Panc1 (cell line): ENCODE results near the gene FAM237A. TPM values are rescaled to one million over a fixed set of nuclear protein-coding genes. Genes with fewer than 3 reads are reported as not detected.

Experiments
- ATAC-seq: fragments of 200-7000 bp; cut with Tn5 transposase; 2 replicates; pipeline ENCODE4 v1.9.1; 2020; ENCODE audit warnings: mild to moderate bottlenecking, moderate library complexity
- BruUV-seq: library from RNA; stranded (reverse); fragments of 400-500 nt; replicated peaks from 2 replicates; lab custom pipeline; 2021; lab: Mats Ljungman, UMichigan
- CTCF ChIA-PET: fragments of 300-600 bp; sonication (Branson Sonifier 250); formaldehyde crosslinking; loops from one replicate; lab custom pipeline; 2022; ENCODE audit warnings: antibody characterized with exemption; lab: Charles Lee
- POLR2A ChIA-PET: fragments of 300-600 bp; sonication (Branson Sonifier 250); formaldehyde crosslinking; loops from one replicate; lab custom pipeline; 2022; ENCODE audit warnings: antibody characterized with exemption; lab: Charles Lee
- DNase-seq: peaks from one replicate; pipeline ENCODE4 v3.0.0-alpha.2; 2010; ENCODE audit warnings: low read depth, low spot score
- H3K27ac ChIP-seq: 2 replicates; pipeline ENCODE4 v1.5.1; 2011; ENCODE audit warnings: mild to moderate bottlenecking, low read length, inconsistent platforms
- H3K27me3 ChIP-seq: fragments of 200-500 bp; sonication (Bioruptor generic); 2 replicates; pipeline ENCODE4 v1.6.0; 2014; ENCODE audit warnings: low read length, inconsistent platforms; ENCODE audit not compliant: control insufficient read depth, insufficient read depth
- H3K36me3 ChIP-seq: fragments of 200-500 bp; sonication (Bioruptor generic); 2 replicates; pipeline ENCODE4 v1.5.1; 2014; ENCODE audit warnings: inconsistent platforms, mild to moderate bottlenecking, low read length, moderate library complexity; ENCODE audit not compliant: control insufficient read depth, insufficient read depth
- H3K4me1 ChIP-seq: 2 replicates; pipeline ENCODE4 v1.5.1; 2011; ENCODE audit warnings: inconsistent platforms, mild to moderate bottlenecking, low read length, moderate library complexity; ENCODE audit not compliant: control insufficient read depth, insufficient read depth
- H3K4me3 ChIP-seq, 2 experiments: 2 replicates each; pipeline ENCODE4 v1.5.1; 2011 to 2012; ENCODE audit warnings: low read depth in 2 of 2, low read length in 2 of 2, mild to moderate bottlenecking in 2 of 2, inconsistent platforms in 1 of 2, moderate library complexity in 1 of 2
- H3K9me3 ChIP-seq: fragments of 200-500 bp; sonication (Bioruptor generic); 2 replicates; pipeline ENCODE4 v1.5.1; 2014; ENCODE audit warnings: low read depth, mild to moderate bottlenecking, inconsistent platforms, low read length, moderate library complexity; ENCODE audit not compliant: control insufficient read depth, insufficient read depth
- CTCF ChIP-seq: fragments of 450-650 bp; IDR thresholded peaks from 2 replicates; pipeline ENCODE4 v1.5.1; 2017; ENCODE audit warnings: mild to moderate bottlenecking
- POLR2AphosphoS5 ChIP-seq: IDR thresholded peaks from 2 replicates; pipeline ENCODE4 v1.6.1; 2012; ENCODE audit warnings: mild to moderate bottlenecking, low read depth, low read length, moderate library complexity
- REST ChIP-seq, 2 experiments: IDR thresholded peaks; 2 replicates each; pipeline ENCODE4 v1.6.1; 2011 to 2012; ENCODE audit warnings: low read depth in 2 of 2, control low read depth in 1 of 2, low read length in 1 of 2, mild to moderate bottlenecking in 1 of 2, moderate library complexity in 1 of 2; ENCODE audit not compliant: insufficient read depth in 1 of 2
- SIN3A ChIP-seq: IDR thresholded peaks from 2 replicates; pipeline ENCODE4 v1.6.1; 2012; ENCODE audit warnings: low read depth, mild to moderate bottlenecking, low read length, moderate library complexity, borderline replicate concordance; ENCODE audit not compliant: insufficient read depth
- TCF7L2 ChIP-seq: IDR thresholded peaks from 2 replicates; pipeline ENCODE4 v1.6.1; 2011; ENCODE audit warnings: mild to moderate bottlenecking, low read depth, low read length, inconsistent platforms
- in situ Hi-C: cut with HindIII; loops from 2 replicates; pipeline ENCODE4 v1.10.0; 2016; ENCODE audit warnings: low sequenced_read_pairs, low pct_unique_long_range_greater_than_20kb
- intact Hi-C: fragments of 100-400 bp; cut with micrococcal nuclease; formaldehyde crosslinking; loops from one replicate; pipeline ENCODE4 v1.10.0; 2022; ENCODE audit not compliant: unreplicated experiment
- total RNA-seq: library from RNA; stranded (reverse); gene quantifications from one replicate; pipeline ENCODE4 v1.2.1, GENCODE V29; 2021; ENCODE audit not compliant: unreplicated experiment

The FAM237A gene
- total RNA-seq, 1 experiment from 2014 or later = not detected

- no TSS peak for BruUV-seq
- Histone ChIP-seq H3K9me3 (no peaks in the 10 kb centered on the region), H3K27ac (no peak overlapping the region), H3K36me3 (no peaks in the 10 kb centered on the region), H3K27me3 (peaks cover 2% of the 10 kb centered on the region; the same call in 1 of the 2 replicates), H3K4me3 (no peak overlapping the region), H3K4me1 (no peaks in the 10 kb centered on the region)
- DNase-seq (no peak), ATAC-seq (no peak)
- no peak for TF ChIP-seq TCF7L2
- TF ChIP-seq POLR2AphosphoS5 = no peak
- no peak for TF ChIP-seq SIN3A
- no peak for TF ChIP-seq REST (IDR thresholded peaks at IDR 0.05; ENCODE audit: insufficient read depth in 1 of 2, low read depth in 2 of 2, low read length in 1 of 2)
- TF ChIP-seq CTCF = no peak
- intact Hi-C loops = no loop called here
- in situ Hi-C loops = no loop called here
- POLR2A ChIA-PET = no interaction called here
- CTCF ChIA-PET = no interaction called here
Observed at GRCh38 chr2:206626108-206626507, 16.2 kb upstream of the FAM237A start.

GRCh38 chr2:206627632-206628031 lies 14.7 kb upstream of the FAM237A start:
- Histone ChIP-seq H3K36me3 (no peaks in the 10 kb centered on the region), H3K27ac (no peak overlapping the region), H3K4me3 (no peak overlapping the region), H3K9me3 (no peaks in the 10 kb centered on the region), H3K27me3 (peaks cover 2% of the 10 kb centered on the region; the same call in 1 of the 2 replicates), H3K4me1 (no peaks in the 10 kb centered on the region)
- in situ Hi-C loops (no loop called here), intact Hi-C loops (no loop called here)
- POLR2A ChIA-PET = no interaction called here
- no peak for ATAC-seq
- DNase-seq = no peak
- CTCF ChIA-PET = no interaction called here
- BruUV-seq = no TSS peak
- TF ChIP-seq REST (IDR thresholded peaks at IDR 0.05; ENCODE audit: insufficient read depth in 1 of 2, low read depth in 2 of 2, low read length in 1 of 2) (no peak), CTCF (no peak), POLR2AphosphoS5 (no peak), TCF7L2 (no peak), SIN3A (no peak)
